Panc1 (cell line): ENCODE results near the gene ITPR2. TPM values are rescaled to one million over a fixed set of nuclear protein-coding genes. Genes with fewer than 3 reads are reported as not detected.

ENCODE experiments used
- ATAC-seq: fragments of 200-7000 bp; cut with Tn5 transposase; 2 replicates; pipeline ENCODE4 v1.9.1; 2020; ENCODE audit warnings: mild to moderate bottlenecking, moderate library complexity
- BruUV-seq: library from RNA; stranded (reverse); fragments of 400-500 nt; replicated peaks from 2 replicates; lab custom pipeline; 2021; lab: Mats Ljungman, UMichigan
- CTCF ChIA-PET: fragments of 300-600 bp; sonication (Branson Sonifier 250); formaldehyde crosslinking; loops from one replicate; lab custom pipeline; 2022; ENCODE audit warnings: antibody characterized with exemption; lab: Charles Lee
- POLR2A ChIA-PET: fragments of 300-600 bp; sonication (Branson Sonifier 250); formaldehyde crosslinking; loops from one replicate; lab custom pipeline; 2022; ENCODE audit warnings: antibody characterized with exemption; lab: Charles Lee
- DNase-seq: peaks from one replicate; pipeline ENCODE4 v3.0.0-alpha.2; 2010; ENCODE audit warnings: low read depth, low spot score
- H3K27ac ChIP-seq: 2 replicates; pipeline ENCODE4 v1.5.1; 2011; ENCODE audit warnings: mild to moderate bottlenecking, low read length, inconsistent platforms
- H3K27me3 ChIP-seq: fragments of 200-500 bp; sonication (Bioruptor generic); 2 replicates; pipeline ENCODE4 v1.6.0; 2014; ENCODE audit warnings: low read length, inconsistent platforms; ENCODE audit not compliant: control insufficient read depth, insufficient read depth
- H3K36me3 ChIP-seq: fragments of 200-500 bp; sonication (Bioruptor generic); 2 replicates; pipeline ENCODE4 v1.5.1; 2014; ENCODE audit warnings: inconsistent platforms, mild to moderate bottlenecking, low read length, moderate library complexity; ENCODE audit not compliant: control insufficient read depth, insufficient read depth
- H3K4me1 ChIP-seq: 2 replicates; pipeline ENCODE4 v1.5.1; 2011; ENCODE audit warnings: inconsistent platforms, mild to moderate bottlenecking, low read length, moderate library complexity; ENCODE audit not compliant: control insufficient read depth, insufficient read depth
- H3K4me3 ChIP-seq, 2 experiments: 2 replicates each; pipeline ENCODE4 v1.5.1; 2011 to 2012; ENCODE audit warnings: low read depth in 2 of 2, low read length in 2 of 2, mild to moderate bottlenecking in 2 of 2, inconsistent platforms in 1 of 2, moderate library complexity in 1 of 2
- H3K9me3 ChIP-seq: fragments of 200-500 bp; sonication (Bioruptor generic); 2 replicates; pipeline ENCODE4 v1.5.1; 2014; ENCODE audit warnings: low read depth, mild to moderate bottlenecking, inconsistent platforms, low read length, moderate library complexity; ENCODE audit not compliant: control insufficient read depth, insufficient read depth
- POLR2AphosphoS5 ChIP-seq: IDR thresholded peaks from 2 replicates; pipeline ENCODE4 v1.6.1; 2012; ENCODE audit warnings: mild to moderate bottlenecking, low read depth, low read length, moderate library complexity
- SIN3A ChIP-seq: IDR thresholded peaks from 2 replicates; pipeline ENCODE4 v1.6.1; 2012; ENCODE audit warnings: low read depth, mild to moderate bottlenecking, low read length, moderate library complexity, borderline replicate concordance; ENCODE audit not compliant: insufficient read depth
- TCF7L2 ChIP-seq: IDR thresholded peaks from 2 replicates; pipeline ENCODE4 v1.6.1; 2011; ENCODE audit warnings: mild to moderate bottlenecking, low read depth, low read length, inconsistent platforms
- in situ Hi-C: cut with HindIII; loops from 2 replicates; pipeline ENCODE4 v1.10.0; 2016; ENCODE audit warnings: low sequenced_read_pairs, low pct_unique_long_range_greater_than_20kb
- intact Hi-C: fragments of 100-400 bp; cut with micrococcal nuclease; formaldehyde crosslinking; loops from one replicate; pipeline ENCODE4 v1.10.0; 2022; ENCODE audit not compliant: unreplicated experiment
- total RNA-seq: library from RNA; stranded (reverse); gene quantifications from one replicate; pipeline ENCODE4 v1.2.1, GENCODE V29; 2021; ENCODE audit not compliant: unreplicated experiment
- TF ChIP-seq, protein P1 (sequence below): fragments of 450-650 bp; IDR thresholded peaks from 2 replicates; pipeline ENCODE4 v1.5.1; 2017; ENCODE audit warnings: mild to moderate bottlenecking
- TF ChIP-seq, protein P2 (sequence below), 2 experiments: IDR thresholded peaks; 2 replicates each; pipeline ENCODE4 v1.6.1; 2011 to 2012; ENCODE audit warnings: low read depth in 2 of 2, control low read depth in 1 of 2, low read length in 1 of 2, mild to moderate bottlenecking in 1 of 2, moderate library complexity in 1 of 2; ENCODE audit not compliant: insufficient read depth in 1 of 2

The ITPR2 gene
- total RNA-seq, 1 experiment from 2014 or later, result 41.8 TPM

DNA sequence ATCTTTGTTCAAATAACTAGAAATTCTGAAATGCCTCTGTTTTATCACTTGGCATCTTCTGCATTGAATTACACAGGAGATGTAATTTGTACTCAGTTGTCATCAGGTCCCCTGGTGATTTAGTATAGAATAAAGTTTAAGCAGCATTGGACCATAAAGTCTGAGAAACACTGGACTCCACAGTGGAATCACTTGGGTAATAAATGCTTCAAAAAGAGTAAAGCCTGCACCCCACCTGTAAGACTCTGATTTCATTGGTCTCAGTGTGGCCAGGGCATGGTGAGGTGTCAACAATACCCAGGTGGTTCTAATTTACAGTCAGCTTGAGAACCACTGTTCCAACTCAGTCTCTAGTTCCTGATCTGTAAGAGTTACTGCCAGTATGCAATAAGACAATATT, 148.9 kb downstream of the ITPR2 start:
- Histone ChIP-seq H3K9me3 (peaks cover 15% of the 10 kb centered on the region; the same call in 1 of the 2 replicates), H3K4me1 (peaks cover 12% of the 10 kb centered on the region), H3K4me3 (no peak overlapping the region), H3K27me3 (no peaks in the 10 kb centered on the region), H3K36me3 (no peaks in the 10 kb centered on the region), H3K27ac (no peak overlapping the region)
- DNase-seq (no peak), ATAC-seq (no peak)
- TF ChIP-seq TCF7L2 (no peak), SIN3A (no peak), POLR2AphosphoS5 (no peak)
- TF ChIP-seq, protein P1, sequence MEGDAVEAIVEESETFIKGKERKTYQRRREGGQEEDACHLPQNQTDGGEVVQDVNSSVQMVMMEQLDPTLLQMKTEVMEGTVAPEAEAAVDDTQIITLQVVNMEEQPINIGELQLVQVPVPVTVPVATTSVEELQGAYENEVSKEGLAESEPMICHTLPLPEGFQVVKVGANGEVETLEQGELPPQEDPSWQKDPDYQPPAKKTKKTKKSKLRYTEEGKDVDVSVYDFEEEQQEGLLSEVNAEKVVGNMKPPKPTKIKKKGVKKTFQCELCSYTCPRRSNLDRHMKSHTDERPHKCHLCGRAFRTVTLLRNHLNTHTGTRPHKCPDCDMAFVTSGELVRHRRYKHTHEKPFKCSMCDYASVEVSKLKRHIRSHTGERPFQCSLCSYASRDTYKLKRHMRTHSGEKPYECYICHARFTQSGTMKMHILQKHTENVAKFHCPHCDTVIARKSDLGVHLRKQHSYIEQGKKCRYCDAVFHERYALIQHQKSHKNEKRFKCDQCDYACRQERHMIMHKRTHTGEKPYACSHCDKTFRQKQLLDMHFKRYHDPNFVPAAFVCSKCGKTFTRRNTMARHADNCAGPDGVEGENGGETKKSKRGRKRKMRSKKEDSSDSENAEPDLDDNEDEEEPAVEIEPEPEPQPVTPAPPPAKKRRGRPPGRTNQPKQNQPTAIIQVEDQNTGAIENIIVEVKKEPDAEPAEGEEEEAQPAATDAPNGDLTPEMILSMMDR, result no peak
- TF ChIP-seq, protein P2, sequence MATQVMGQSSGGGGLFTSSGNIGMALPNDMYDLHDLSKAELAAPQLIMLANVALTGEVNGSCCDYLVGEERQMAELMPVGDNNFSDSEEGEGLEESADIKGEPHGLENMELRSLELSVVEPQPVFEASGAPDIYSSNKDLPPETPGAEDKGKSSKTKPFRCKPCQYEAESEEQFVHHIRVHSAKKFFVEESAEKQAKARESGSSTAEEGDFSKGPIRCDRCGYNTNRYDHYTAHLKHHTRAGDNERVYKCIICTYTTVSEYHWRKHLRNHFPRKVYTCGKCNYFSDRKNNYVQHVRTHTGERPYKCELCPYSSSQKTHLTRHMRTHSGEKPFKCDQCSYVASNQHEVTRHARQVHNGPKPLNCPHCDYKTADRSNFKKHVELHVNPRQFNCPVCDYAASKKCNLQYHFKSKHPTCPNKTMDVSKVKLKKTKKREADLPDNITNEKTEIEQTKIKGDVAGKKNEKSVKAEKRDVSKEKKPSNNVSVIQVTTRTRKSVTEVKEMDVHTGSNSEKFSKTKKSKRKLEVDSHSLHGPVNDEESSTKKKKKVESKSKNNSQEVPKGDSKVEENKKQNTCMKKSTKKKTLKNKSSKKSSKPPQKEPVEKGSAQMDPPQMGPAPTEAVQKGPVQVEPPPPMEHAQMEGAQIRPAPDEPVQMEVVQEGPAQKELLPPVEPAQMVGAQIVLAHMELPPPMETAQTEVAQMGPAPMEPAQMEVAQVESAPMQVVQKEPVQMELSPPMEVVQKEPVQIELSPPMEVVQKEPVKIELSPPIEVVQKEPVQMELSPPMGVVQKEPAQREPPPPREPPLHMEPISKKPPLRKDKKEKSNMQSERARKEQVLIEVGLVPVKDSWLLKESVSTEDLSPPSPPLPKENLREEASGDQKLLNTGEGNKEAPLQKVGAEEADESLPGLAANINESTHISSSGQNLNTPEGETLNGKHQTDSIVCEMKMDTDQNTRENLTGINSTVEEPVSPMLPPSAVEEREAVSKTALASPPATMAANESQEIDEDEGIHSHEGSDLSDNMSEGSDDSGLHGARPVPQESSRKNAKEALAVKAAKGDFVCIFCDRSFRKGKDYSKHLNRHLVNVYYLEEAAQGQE (IDR thresholded peaks at IDR 0.05; ENCODE audit: insufficient read depth in 1 of 2, low read depth in 2 of 2, low read length in 1 of 2), result no peak
- ChIA-PET POLR2A (no interaction called here), CTCF (no interaction called here)
- no TSS peak for BruUV-seq
- intact Hi-C loops, result no loop called here
- in situ Hi-C loops, result no loop called here

DNA sequence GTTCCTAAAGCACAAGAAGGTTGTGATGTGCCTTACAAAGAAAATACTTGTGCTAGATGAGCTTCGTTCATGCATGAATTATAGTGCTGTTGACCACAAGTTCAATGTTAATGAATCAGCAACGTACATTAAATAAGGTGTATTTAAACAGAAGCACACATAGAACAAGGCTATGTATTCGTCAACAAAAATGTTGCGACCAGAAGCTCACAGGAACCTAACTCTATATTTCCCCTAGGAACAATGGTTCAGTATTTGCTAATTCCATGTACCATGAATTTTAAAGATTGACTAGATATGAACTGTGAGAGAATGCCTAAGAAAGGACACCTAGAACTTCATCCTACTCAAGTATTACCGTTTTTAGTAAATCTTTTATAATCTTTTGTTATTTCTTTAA, 149.6 kb downstream of the ITPR2 start:
- CTCF ChIA-PET, result no interaction called here
- no peaks in the 10 kb centered on the region for H3K27me3 ChIP-seq
- DNase-seq (no peak), ATAC-seq (no peak)
- H3K36me3 ChIP-seq, result no peaks in the 10 kb centered on the region
- intact Hi-C loops, result no loop called here
- H3K9me3 ChIP-seq, result peaks cover 15% of the 10 kb centered on the region; the same call in 1 of the 2 replicates
- H3K4me3 ChIP-seq, result no peak overlapping the region
- in situ Hi-C loops, result no loop called here
- no peak overlapping the region for H3K27ac ChIP-seq
- POLR2A ChIA-PET, result no interaction called here
- BruUV-seq, result no TSS peak
- H3K4me1 ChIP-seq, result peaks cover 16% of the 10 kb centered on the region
- TF ChIP-seq POLR2AphosphoS5 (no peak), SIN3A (no peak), TCF7L2 (no peak)
- TF ChIP-seq, protein P1, result no peak
- TF ChIP-seq, protein P2 (IDR thresholded peaks at IDR 0.05; ENCODE audit: insufficient read depth in 1 of 2, low read depth in 2 of 2, low read length in 1 of 2), result no peak
